GM12878 (cell line): ENCODE results near the gene UNC93B1. TPM values are rescaled to one million over a fixed set of nuclear protein-coding genes. Genes with fewer than 3 reads are reported as not detected.

Source experiments
- ATAC-seq: fragments of 200-7000 bp; cut with Tn5 transposase; 3 replicates; pipeline ENCODE4 v1.9.1; 2020; ENCODE audit warnings: mild to moderate bottlenecking, moderate library complexity
- BruUV-seq: library from RNA; stranded (reverse); fragments of 400-500 nt; replicated peaks from 2 replicates; lab custom pipeline; 2021; lab: Mats Ljungman, UMichigan
- CTCF ChIA-PET: fragments of 300-600 bp; sonication (Branson Sonifier 250); formaldehyde crosslinking; extraction: SDS; loops from one replicate; lab custom pipeline; 2021; ENCODE audit warnings: inconsistent platforms; lab: Yijun Ruan, JAX
- POLR2A ChIA-PET: fragments of 350-600 bp; formaldehyde crosslinking; extraction: SDS; loops from one replicate; lab custom pipeline; 2021; ENCODE audit warnings: inconsistent platforms; lab: Charles Lee
- RAD21 ChIA-PET: fragments of 300-600 bp; sonication (Branson Sonifier 250); formaldehyde crosslinking; loops from one replicate; lab custom pipeline; 2023; ENCODE audit warnings: antibody characterized with exemption; ENCODE audit not compliant: unreplicated experiment; lab: Charles Lee
- SMC1A ChIA-PET: fragments of 300-600 bp; sonication (Branson Sonifier 250); formaldehyde crosslinking; loops from one replicate; lab custom pipeline; 2023; ENCODE audit not compliant: unreplicated experiment, uncharacterized antibody; lab: Charles Lee
- DNase-seq: peaks from one replicate; pipeline ENCODE4 v3.0.0-alpha.2; 2011; ENCODE audit warnings: low read depth, low spot score
- FAIRE-seq: peaks from 3 replicates; lab custom pipeline; 2011; peaks lifted over from hg19 to GRCh38; lab: Jason Lieb, UNC
- H2AFZ ChIP-seq: 2 replicates; pipeline ENCODE4 v1.6.0; 2011; ENCODE audit warnings: low read depth, low read length, control low read depth; ENCODE audit not compliant: control insufficient read depth
- H3K27ac ChIP-seq: 2 replicates; pipeline ENCODE4 v1.5.1; 2011; ENCODE audit warnings: control low read depth; ENCODE audit not compliant: control insufficient read depth, insufficient read depth
- H3K27me3 ChIP-seq, 2 experiments: replicated peaks in 1 of 2; 2 replicates each; pipeline versions ENCODE4 v1.6.0 to v1.6.1; 2011; ENCODE audit warnings: low read length in 1 of 2; ENCODE audit not compliant: control insufficient read depth in 2 of 2, insufficient read depth in 2 of 2
- H3K36me3 ChIP-seq, 2 experiments: 2 replicates each; pipeline ENCODE4 v1.5.1; 2011; ENCODE audit warnings: low read length in 1 of 2; ENCODE audit not compliant: control insufficient read depth in 2 of 2, insufficient read depth in 2 of 2
- H3K4me1 ChIP-seq: 2 replicates; pipeline ENCODE4 v1.6.1; 2011; ENCODE audit warnings: mild to moderate bottlenecking, low read length, moderate library complexity, mixed read lengths; ENCODE audit not compliant: control insufficient read depth, insufficient read depth
- H3K4me2 ChIP-seq: 2 replicates; pipeline ENCODE4 v1.6.0; 2011; ENCODE audit warnings: control low read depth; ENCODE audit not compliant: control insufficient read depth, insufficient read depth
- H3K4me3 ChIP-seq: fragments of 200-600 bp; sonication (generic); 2 replicates; pipeline ENCODE4 v1.5.1; 2016
- H3K79me2 ChIP-seq: 2 replicates; pipeline ENCODE4 v1.6.0; 2011; ENCODE audit warnings: low read length; ENCODE audit not compliant: control insufficient read depth, insufficient read depth
- H3K9ac ChIP-seq: 2 replicates; pipeline ENCODE4 v1.8.0; 2011; ENCODE audit warnings: low read length, control low read depth, mixed read lengths; ENCODE audit not compliant: control insufficient read depth, insufficient read depth
- H3K9me3 ChIP-seq: replicated peaks from 3 replicates; pipeline ENCODE4 v1.5.1; 2011; ENCODE audit warnings: mild to moderate bottlenecking, low read length; ENCODE audit not compliant: control insufficient read depth, insufficient read depth
- H4K20me1 ChIP-seq: 2 replicates; pipeline ENCODE4 v1.6.0; 2011; ENCODE audit not compliant: control insufficient read depth, insufficient read depth
- DPF2 ChIP-seq: fragments of 450-650 bp; IDR thresholded peaks from 2 replicates; pipeline ENCODE4 v1.6.1; 2017; ENCODE audit warnings: mild to moderate bottlenecking
- KAT2A ChIP-seq: conservative IDR thresholded peaks from 2 replicates; pipeline ENCODE4 v1.6.1; 2011; ENCODE audit warnings: low read depth, low read length; ENCODE audit not compliant: control insufficient read depth
- KDM1A ChIP-seq: fragments of 200-600 bp; sonication (generic); IDR thresholded peaks from 2 replicates; pipeline ENCODE4 v1.6.1; 2016; ENCODE audit warnings: borderline replicate concordance
- MTA3 ChIP-seq: IDR thresholded peaks from 2 replicates; pipeline ENCODE4 v1.6.1; 2012; ENCODE audit warnings: low read length, inconsistent platforms, borderline replicate concordance
- RCOR1 ChIP-seq: conservative IDR thresholded peaks from 2 replicates; pipeline ENCODE4 v1.6.1; 2012; ENCODE audit warnings: low read depth, low read length, improper control_type of control experiment
- RELB ChIP-seq: fragments of 450-650 bp; IDR thresholded peaks from 2 replicates; pipeline ENCODE4 v1.6.1; 2017; ENCODE audit warnings: low read depth, mild to moderate bottlenecking, moderate library complexity
- SMAD5 ChIP-seq: IDR thresholded peaks from 2 replicates; pipeline ENCODE4 v1.6.1; 2016; ENCODE audit warnings: antibody characterized with exemption, low read depth
- STAT3 ChIP-seq: IDR thresholded peaks from 2 replicates; pipeline ENCODE4 v1.6.1; 2011; ENCODE audit warnings: low read depth, low read length, improper control_type of control experiment
- ZBTB40 ChIP-seq: fragments of 450-650 bp; IDR thresholded peaks from 2 replicates; pipeline ENCODE4 v1.6.1; 2016; ENCODE audit warnings: mild to moderate bottlenecking, moderate library complexity, borderline replicate concordance
- ZNF274 ChIP-seq: IDR thresholded peaks from one replicate; pipeline ENCODE4 v1.8.0; 2011; ENCODE audit not compliant: insufficient read length, insufficient read depth
- WGBS: methylation state at CpG from one replicate; pipeline ENCODE4 v1.1.6; 2016; ENCODE audit warnings: low lambda C conversion rate; ENCODE audit not compliant: insufficient replicate concordance, insufficient coverage; ENCODE audit errors: missing lambda C conversion rate; 5-methylcytosine and 5-hydroxymethylcytosine counted together
- in situ Hi-C: fragments of 300-500 bp; cut with MboI; formaldehyde crosslinking; loops from 9 replicates; pipeline ENCODE4 v1.14.3; 2018; ENCODE audit warnings: mixed read lengths
- intact Hi-C: fragments of 100-400 bp; cut with micrococcal nuclease; formaldehyde crosslinking; loops from one replicate; pipeline ENCODE4 v1.14.2; 2022; ENCODE audit not compliant: unreplicated experiment
- polyA plus RNA-seq, 11 experiments: library from polyadenylated mRNA; depleted of rRNA in 4 of 11; unstranded in 6 of 11; stranded (reverse) in 5 of 11; fragments of >200 nt; fragmentation: Nextera tagmentation in 4 of 11; fragmentation: Illumina TruSeq in 1 of 11; extraction: Ambion mirVana in 4 of 11; extraction: Trizol in 1 of 11; gene quantifications; 1 replicate in 1 of 11; 2 replicates in 10 of 11; pipeline versions ENCODE4 v1.2.1 to v1.2.3, GENCODE V29; 2011 to 2016; ENCODE audit warnings: inconsistent platforms in 2 of 11, missing spikeins in 2 of 11, low read depth in 1 of 11
- total RNA-seq, 4 experiments: library from RNA; depleted of rRNA in 3 of 4; stranded (reverse); fragments of >200 nt in 3 of 4; fragmentation: Illumina TruSeq in 1 of 4; extraction: Trizol in 1 of 4; gene quantifications; 2 replicates each; pipeline versions ENCODE4 v1.2.1 to v1.2.3, GENCODE V29; 2013 to 2021

Gene UNC93B1
- total and polyA plus RNA-seq, 10 of the 15 experiments (the other 5 are each of a cell fraction or from before 2014, with no cell fraction given), result 1.3 to 79.7 (median 36.3) TPM

- no peak for ATAC-seq
- 87% methylated on average over 9 of the region's 9 CpGs for WGBS
- DNase-seq, result no peak
- H3K9me3 ChIP-seq, result no peaks in the 10 kb centered on the region
- H3K4me3 ChIP-seq, result peak overlapping the region; percentile 89; the same call in 1 of the 2 replicates
- ChIA-PET RAD21 (no interaction called here), POLR2A (no interaction called here), SMC1A (interaction anchor here (1.0 kb wide), 1 partner anchor 45 kb away, joined by 4 read pairs; no protein-coding TSS in a partner anchor), CTCF (interaction anchor here (1.7 to 1.8 kb wide), 2 partner anchors 9 to 22 kb away, joined by 3 to 4 read pairs; partner anchors contain the start of gene ALDH3B1)
- intact Hi-C loops, result loop anchor here (5.0 kb wide), 1 partner anchor 85 kb away; no protein-coding TSS in a partner anchor
- no peaks in the 10 kb centered on the region for H4K20me1 ChIP-seq
- peaks cover 3 to 15% of the 10 kb centered on the region in 2 experiments; a peak in 3 of 4 replicates for H3K36me3 ChIP-seq
- no peak for TF ChIP-seq RCOR1
- TF ChIP-seq KDM1A, result no peak
- no peak for TF ChIP-seq MTA3
- no peak for TF ChIP-seq STAT3
- TF ChIP-seq DPF2, result no peak
- H3K27me3 ChIP-seq, result no peaks in the 10 kb centered on the region
- BruUV-seq, result no TSS peak
- in situ Hi-C loops, result no loop called here
- H2AFZ ChIP-seq, result no peak overlapping the region
- peaks cover 18% of the 10 kb centered on the region for H3K79me2 ChIP-seq
- no peak overlapping the region for H3K27ac ChIP-seq
- peaks cover 14% of the 10 kb centered on the region for H3K4me1 ChIP-seq
- H3K9ac ChIP-seq, result peak overlapping the region; percentile 99
- FAIRE-seq, result no peak
- peak overlapping the region; percentile 89 for H3K4me2 ChIP-seq
Observed at GRCh38 chr11:68032003-68032402, 28.1 kb upstream of the UNC93B1 start.

GRCh38 chr11:68031144-68031464 is 27.2 kb upstream of the UNC93B1 start:
- FAIRE-seq, result no peak
- CTCF ChIA-PET, result interaction anchor here (1.0 to 1.8 kb wide), 3 partner anchors 10 to 180 kb away, joined by 3 to 4 read pairs (median 4); partner anchors contain the start of gene ALDH3B1
- 6% methylated on average over 10 of the region's 10 CpGs for WGBS
- TF ChIP-seq KDM1A, result no peak
- no peak for TF ChIP-seq RELB
- TF ChIP-seq SMAD5, result no peak
- TF ChIP-seq ZNF274, result no peak
- no peak for TF ChIP-seq KAT2A
- TF ChIP-seq ZBTB40, result no peak

More at GRCh38 chr11:68031144-68031464, 27.2 kb upstream of the UNC93B1 start:
- Histone ChIP-seq H3K9me3 (no peaks in the 10 kb centered on the region), H3K27me3 (no peaks in the 10 kb centered on the region), H4K20me1 (no peaks in the 10 kb centered on the region), H3K4me1 (peaks cover 14% of the 10 kb centered on the region), H3K4me2 (peak overlapping the region; percentile 89), H3K79me2 (peaks cover 18% of the 10 kb centered on the region), H3K36me3 (peaks cover 3 to 12% of the 10 kb centered on the region in 2 experiments; a peak in 3 of 4 replicates), H2AFZ (peak overlapping the region; percentile 95), H3K4me3 (peak overlapping the region; percentile 89), H3K9ac (peak overlapping the region; percentile 99), H3K27ac (peak overlapping the region; percentile 81)
- ATAC-seq, result peak; percentile 14
- no peak for DNase-seq
- intact Hi-C loops, result loop anchor here (5.0 kb wide), 1 partner anchor 86 kb away; no protein-coding TSS in a partner anchor
- ChIA-PET RAD21 (interaction anchor here (2.3 kb wide), 1 partner anchor 88 kb away, joined by 6 read pairs; no protein-coding TSS in a partner anchor), POLR2A (interaction anchor here (0.6 to 1.7 kb wide), 4 partner anchors 8 to 994 kb away, joined by 3 to 9 read pairs (median 4); partner anchors contain the start of gene TCIRG1), SMC1A (interaction anchor here (0.6 to 1.5 kb wide), 4 partner anchors 8 to 46 kb away, joined by 3 to 4 read pairs (median 4); partner anchors contain the start of gene TCIRG1)
- in situ Hi-C loops, result no loop called here
- BruUV-seq, result no TSS peak
